Neural cell (in vitro differentiated cells): ENCODE measurements around the gene MLLT10.

ENCODE experiments used
- TAF1 ChIP-seq: IDR thresholded peaks from 2 replicates; pipeline ENCODE4 v1.6.1; 2012; ENCODE audit warnings: low read depth
- TF ChIP-seq, protein P1 (sequence below): fragments of 450-650 bp; IDR thresholded peaks from 2 replicates; pipeline ENCODE4 v1.5.1; 2014; ENCODE audit warnings: antibody characterized with exemption, mild to moderate bottlenecking, moderate library complexity; ENCODE audit not compliant: poor library complexity, severe bottlenecking

DNA sequence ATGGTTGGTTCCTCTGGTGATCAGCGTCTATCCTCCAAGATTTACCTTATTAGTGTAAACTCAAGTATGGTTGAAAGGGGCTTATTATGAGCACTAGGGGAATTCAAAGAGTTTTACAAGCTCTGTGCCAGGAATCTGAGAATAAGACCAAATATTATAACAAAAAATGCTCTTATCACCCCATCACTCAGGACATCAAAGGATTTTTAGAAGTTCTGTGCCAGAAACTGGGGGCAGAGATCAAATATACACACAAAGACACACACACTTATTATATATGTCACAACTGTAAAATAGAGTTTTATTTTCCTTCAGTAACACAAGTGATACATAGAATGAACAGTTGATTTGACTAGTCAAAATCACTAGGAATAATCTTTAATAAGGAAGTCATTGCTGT is 89.3 kb downstream of the MLLT10 start:
- TF ChIP-seq TAF1: no peak
- TF ChIP-seq, protein P1, sequence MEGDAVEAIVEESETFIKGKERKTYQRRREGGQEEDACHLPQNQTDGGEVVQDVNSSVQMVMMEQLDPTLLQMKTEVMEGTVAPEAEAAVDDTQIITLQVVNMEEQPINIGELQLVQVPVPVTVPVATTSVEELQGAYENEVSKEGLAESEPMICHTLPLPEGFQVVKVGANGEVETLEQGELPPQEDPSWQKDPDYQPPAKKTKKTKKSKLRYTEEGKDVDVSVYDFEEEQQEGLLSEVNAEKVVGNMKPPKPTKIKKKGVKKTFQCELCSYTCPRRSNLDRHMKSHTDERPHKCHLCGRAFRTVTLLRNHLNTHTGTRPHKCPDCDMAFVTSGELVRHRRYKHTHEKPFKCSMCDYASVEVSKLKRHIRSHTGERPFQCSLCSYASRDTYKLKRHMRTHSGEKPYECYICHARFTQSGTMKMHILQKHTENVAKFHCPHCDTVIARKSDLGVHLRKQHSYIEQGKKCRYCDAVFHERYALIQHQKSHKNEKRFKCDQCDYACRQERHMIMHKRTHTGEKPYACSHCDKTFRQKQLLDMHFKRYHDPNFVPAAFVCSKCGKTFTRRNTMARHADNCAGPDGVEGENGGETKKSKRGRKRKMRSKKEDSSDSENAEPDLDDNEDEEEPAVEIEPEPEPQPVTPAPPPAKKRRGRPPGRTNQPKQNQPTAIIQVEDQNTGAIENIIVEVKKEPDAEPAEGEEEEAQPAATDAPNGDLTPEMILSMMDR: no peak
